Central memory CD4-positive, alpha-beta T cell (primary cell): ENCODE data around the gene SLC25A11.
A peak's percentile ranks its signal among the peaks of the same experiment; 100 is the strongest.

Experiments used
- DNase-seq: peaks from one replicate; pipeline ENCODE4 v3.0.0; 2022
- total RNA-seq, 3 experiments: gene quantifications; one replicate each; lab custom pipeline; 2026; lab: John Stamatoyannopoulos, UW

The SLC25A11 gene, protein sequence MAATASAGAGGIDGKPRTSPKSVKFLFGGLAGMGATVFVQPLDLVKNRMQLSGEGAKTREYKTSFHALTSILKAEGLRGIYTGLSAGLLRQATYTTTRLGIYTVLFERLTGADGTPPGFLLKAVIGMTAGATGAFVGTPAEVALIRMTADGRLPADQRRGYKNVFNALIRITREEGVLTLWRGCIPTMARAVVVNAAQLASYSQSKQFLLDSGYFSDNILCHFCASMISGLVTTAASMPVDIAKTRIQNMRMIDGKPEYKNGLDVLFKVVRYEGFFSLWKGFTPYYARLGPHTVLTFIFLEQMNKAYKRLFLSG
- total RNA-seq, result 16.8 to 68.4 (median 36.9) reads per million in 3 experiments

DNA sequence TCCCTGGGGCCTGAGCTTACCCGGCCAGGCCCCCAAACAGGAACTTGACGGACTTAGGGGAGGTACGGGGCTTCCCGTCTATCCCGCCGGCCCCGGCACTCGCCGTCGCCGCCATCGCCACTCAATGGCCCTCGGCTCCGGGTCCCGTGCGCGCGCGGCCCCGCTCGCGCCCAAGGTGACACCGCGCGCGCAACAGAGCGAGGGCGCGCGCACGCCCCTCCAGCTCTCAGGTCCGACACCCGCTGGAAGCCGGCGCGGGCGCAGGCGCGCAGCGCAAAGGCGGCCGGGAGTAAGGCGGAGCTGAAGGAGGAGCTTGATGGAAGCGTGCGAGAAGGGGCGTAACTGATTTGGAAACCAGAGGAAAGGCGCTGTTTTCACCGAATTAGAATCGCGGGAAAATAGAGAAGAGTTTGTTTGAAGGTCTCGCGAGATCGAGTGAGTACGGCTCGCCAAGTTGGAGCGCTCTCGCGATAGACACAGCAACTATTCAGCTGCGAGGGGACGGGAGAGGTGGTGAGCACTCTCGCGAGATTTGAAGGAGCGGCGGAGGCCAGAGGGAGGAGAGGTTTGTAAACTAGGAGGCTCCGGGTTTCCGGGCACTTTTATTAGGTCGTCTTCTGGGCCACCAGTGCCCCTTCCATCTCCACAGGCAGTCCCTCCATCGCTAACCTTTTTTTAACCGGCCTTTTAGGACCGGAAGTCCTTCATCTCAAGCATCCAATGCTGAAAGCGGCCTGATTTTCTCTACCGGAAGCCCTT is at the start of gene SLC25A11, which contains the start of gene RNF167:
Gene SLC25A11 (minus strand): TSS at position 251 of the 759 bp plus-strand sequence. CDS start 136 bp downstream, at position 115.
Gene RNF167 (plus strand): TSS at position 473 of the 759 bp plus-strand sequence. CDS start 642 bp downstream, outside the sequence.
- peak; percentile 99 for DNase-seq

DNA sequence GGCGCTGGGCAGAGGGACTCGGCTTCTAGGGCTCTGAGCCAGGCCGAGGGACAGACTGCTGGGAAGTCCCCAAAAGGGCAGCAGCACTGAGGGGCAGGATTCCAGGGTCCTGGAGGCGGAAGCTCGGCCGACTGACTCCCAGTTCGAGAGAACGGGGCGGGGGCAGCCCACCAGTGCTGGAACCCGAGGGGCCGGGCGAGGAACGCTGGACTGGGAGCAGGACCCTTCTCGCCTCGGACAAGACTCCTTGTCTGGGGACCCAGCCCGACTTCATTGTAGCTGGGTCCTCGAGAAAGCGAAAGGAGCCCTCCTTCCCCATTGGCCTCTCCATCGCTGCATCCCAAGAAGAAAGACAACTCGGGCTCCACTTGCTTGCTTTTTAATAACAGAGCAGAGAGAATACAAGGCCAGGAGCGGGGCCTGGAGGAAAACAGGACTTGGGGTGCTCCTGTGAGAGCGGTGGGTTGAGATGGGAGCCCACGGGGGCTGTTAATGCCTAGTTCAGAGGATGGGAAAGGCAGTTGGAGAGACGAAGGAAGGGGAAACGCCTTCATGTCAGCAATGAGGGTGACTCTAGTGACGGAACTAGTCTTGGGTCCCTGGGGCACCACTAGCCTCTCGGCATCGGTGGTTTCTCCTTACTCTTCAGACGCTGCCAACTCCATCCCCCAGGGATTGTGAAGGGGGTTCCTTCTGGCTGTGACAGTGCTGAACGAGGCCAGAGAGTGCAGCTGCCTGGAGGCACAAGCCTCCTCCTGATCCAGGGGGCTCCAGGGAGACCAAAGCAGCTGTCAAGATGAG is 48.1 kb upstream of the SLC25A11 start:
- no peak for DNase-seq

DNA sequence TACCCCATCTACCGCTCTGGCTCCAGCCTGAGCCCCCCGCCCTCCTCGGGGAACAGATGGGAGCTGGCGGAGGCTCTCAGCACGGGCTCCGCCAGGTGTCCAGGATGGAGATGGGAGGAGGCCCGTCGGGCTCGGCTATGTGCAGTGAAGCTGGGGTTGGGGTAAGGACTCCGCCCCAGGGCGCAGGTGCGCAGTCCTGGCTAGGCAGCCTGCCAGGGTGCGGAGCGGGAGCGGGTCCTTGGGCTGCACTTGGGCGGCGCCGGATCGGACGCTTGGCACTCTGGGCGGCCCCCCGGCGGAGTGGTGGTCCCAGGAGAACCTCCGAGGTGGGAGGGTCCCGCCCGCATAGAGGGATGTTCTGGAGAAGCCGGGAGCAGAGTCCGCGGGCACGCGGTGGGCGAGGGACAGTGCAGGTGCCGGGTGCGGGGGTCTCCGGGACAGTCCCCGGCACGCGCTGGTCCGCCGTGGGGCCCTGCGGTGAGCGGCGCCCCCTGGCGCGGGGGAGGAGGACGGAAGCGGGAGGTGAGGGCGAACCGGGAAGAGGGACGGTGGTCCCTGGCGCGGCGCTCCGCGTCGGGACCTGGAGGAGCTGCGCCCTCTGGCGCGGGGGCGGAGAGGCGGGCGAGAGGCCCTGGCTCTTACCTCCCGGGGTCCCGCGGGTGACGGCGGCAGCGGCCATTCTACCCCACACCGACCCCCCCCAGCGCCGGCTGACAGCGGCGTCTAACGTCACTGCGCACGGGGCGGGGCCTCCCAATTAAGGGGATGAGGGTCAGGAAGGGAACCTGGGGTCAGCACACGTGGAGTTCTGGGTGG is 47.3 kb upstream of the SLC25A11 start, which contains the start of gene CAMTA2:
Gene CAMTA2 (minus strand): TSS at position 725 of the 816 bp plus-strand sequence. CDS start 1,453 bp downstream, outside the sequence.
- peak; percentile 79 for DNase-seq

DNA sequence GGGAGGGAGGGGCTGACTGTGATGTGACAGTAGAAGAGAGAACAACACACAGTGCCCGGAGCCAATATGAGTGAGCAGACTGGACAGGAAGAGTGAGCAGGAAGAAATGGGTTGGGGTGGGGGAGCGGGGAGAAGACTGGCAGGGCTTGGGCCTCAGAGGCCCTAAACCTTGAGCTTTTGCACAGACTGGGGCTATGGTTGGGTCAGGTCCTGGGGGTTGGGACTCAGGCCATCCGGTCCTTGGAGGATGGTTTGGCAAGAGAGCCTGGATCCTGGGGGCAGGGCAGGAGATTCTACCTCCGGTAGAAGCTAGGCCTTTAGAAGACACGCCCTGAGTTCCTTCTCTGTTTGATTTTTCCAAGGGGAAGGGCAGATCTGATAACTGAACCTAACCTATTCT is 46.6 kb upstream of the SLC25A11 start:
- no peak for DNase-seq

DNA sequence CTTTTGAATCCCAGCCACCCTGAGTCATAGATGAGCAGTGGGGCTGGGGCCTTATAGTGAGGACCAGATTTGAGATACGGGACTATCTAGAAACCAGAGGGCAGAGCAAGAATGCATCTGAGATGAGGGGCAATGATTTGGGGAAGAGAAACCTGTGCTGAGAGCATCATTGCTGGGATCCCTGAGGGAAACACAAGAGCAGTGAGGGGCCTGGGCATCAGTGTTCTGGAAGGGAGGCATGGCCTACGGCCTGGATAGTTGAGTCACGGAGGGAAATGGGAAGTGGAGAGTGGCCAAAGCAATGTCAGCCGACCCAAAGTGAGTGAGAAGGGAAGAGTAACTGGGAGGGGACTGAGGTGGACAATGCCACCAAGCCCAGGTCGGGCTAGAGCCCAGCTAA is 42.5 kb upstream of the SLC25A11 start:
- DNase-seq, result no peak

DNA sequence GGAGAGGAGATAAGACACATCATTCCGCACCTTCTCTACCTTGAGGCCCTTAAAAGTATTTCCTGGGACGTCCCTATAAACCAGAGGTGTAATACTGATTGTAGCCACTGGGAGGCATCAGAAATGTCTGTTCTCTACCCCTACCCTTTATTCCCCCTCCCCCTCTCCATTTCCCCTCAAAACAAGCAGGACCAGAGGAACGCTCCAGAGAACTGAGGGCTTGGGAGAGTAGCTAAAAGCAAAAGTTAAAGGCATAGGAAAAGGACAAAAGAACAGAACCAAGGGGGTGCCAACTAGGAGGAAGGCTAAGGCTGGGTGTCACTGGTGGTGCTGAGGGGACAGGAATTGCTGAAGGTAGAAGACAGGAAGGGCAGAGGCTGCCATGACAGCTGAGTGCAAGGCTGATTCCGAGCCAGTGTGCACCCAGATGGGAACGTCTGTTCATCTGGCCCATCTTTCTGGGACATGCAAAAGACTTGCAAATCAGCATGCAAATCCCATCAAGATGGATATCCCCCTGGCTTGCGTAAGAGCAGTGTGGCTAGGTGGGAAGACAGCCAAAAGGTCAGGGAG is 40.9 kb upstream of the SLC25A11 start:
- DNase-seq, result peak; percentile 54

DNA sequence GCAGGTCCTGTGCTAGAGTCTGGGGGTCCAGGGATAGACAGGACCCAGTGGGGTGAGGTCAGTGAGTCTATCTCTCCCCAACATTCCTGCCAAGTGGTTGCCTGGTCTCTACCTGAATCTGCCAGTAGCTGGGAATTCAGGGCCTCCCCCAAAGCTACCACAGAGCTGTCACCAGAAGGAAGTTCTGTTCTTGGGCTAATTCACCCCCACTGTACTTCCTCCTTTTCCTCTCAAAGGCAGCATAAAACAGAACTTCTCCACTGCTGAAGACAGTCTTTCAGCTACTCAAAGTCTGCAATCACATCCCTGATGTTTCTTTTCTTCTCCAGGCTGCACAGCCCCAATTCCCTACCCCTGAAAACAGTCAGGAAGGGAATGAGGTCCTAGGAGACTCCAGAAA is 38.9 kb upstream of the SLC25A11 start:
- DNase-seq, result no peak

DNA sequence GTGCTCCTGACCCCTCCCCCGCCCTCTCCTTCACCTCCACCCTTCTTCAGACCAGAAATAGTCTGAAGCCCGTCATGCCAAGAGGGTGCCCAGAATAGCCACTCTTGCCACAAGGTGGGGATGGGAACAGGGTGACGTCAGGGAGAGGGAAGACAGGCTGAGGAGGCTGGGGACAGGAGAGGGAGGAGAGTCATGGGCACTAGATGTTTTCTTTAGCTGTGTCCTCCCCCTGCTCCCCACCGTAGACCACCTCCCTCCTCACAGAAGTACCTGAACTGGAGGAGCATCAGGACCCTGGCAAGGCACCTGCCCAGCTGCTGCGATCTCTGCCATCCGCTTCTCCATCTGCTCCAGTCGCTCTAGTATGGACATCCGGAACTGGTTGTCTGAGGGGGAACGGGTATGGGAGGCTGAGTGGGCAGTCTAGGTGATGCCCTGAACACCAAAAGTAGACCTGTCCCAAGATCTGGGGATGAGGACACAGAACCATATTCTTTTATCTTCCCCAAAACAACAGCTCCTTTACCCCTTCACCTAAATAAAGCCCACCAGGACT is 34.3 kb upstream of the SLC25A11 start:
- DNase-seq, result no peak

DNA sequence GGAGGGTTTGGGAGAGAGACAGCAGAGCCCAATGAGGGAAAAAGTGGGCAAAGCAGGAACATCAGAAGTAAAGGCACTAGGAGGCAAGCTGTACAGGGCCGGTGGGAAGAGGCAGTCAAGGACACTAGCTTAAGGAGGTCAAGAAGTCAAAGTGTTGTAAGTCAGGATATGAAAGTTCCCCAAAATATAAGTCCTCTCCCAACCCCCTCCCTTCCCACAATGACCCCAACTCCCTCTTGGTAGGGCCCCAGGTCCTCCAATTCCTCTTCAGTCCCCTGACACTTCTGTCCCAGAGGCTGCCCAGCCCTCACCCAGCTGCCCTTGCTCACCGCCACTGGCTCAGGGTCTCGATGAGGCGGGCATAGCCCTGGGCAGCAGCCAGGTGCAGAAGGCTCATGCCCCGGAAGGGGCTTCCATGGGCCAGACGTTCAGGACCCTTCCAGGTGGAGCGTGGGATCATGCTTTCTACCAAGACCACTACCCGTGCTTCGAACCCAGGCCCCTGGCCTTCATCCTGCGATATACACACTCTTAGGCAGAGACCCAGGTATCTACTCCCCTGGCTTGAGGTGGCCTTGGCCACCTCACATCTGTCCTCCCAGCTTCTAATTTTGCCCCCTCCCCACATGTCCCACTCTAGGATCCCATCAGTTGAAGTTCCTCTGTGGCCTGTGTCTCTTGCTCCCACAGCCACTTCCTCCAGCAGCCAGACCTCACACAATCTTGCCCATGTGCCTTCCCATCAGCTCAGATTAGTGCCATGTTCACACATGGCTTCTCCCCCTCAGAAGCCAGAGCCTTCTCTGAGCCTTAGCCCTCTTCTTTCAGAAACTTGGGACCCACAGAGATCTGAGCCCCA is 33.6 kb upstream of the SLC25A11 start:
- DNase-seq, result no peak

DNA sequence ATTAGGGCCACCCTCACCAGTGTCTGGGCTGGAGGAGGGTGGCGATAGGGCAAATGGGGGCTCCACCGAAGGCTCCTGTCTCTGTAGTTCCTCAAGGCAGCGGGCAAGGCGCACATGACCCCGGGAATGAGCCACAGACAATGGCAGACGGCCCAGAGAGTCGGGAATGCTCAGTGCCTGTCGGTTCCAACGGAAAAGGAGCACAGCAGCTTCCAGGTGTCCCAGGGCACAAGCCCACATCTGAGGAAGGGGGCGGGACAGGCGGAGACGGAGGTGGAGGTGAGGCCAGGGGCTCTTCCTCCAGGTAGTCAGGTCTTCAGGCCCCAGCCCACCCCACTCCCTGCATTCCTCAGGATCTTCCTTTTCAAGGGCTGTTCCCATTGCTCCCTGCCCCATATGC is 32.9 kb upstream of the SLC25A11 start:
- DNase-seq, result no peak

DNA sequence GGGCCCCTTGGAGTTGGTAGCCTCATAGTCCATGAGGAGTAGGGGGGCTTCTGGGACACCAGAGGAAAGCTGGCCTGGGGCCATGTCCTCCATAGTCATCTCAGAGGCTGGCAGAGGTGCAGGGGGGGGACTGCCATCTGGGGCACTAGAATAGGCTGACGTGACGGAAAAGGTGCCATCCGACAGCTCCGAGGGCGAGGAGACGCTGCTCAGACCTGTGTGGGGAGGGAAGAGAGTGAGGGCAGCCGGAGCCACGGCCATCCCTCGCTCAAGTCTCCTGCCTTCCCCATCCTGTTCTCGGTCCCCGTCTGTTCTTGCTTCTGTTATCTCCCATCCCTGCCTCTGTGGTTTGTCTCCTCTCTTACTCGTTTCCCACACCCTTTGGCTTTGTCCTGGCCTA is 32.5 kb upstream of the SLC25A11 start:
- DNase-seq, result no peak

DNA sequence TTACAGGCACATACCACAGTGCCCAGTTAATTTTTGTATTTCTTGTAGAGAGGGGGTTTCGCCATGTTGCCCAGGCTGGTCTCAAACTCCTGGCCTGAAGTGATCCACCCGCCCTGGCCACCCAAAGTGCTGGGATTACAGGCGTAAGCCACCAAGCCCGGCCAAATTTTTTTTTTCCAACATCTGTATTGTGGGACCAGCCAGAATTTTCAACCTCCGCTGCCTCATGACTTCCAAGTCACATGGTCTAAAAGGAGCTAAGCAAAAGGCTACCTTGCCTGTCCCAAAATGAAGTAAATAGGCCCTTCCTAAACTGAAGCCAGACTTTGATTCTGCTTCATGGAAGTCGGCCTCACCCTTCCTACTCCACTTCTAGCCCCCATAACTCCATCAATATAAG is 32.0 kb upstream of the SLC25A11 start:
- DNase-seq, result no peak

DNA sequence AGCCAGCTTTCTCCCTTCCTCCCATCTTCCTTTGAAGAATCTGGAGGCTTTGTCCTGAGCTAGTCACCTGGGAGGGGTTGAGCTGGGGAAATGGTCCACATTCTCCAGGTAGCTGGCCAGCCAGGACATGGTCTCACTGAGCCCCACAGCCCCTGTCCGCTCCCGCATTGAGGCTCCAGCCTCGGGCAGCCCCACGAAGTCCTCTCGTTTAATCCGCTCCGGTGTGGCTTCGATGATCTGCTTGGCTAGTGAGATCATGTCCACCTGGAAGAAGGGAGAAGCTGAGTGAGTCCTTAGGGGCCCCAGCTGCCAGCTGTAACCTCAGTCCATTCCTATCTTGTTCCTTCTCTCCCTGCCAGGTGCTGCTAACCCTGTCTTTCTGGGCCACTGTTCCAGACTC is 30.4 kb upstream of the SLC25A11 start:
- no peak for DNase-seq

DNA sequence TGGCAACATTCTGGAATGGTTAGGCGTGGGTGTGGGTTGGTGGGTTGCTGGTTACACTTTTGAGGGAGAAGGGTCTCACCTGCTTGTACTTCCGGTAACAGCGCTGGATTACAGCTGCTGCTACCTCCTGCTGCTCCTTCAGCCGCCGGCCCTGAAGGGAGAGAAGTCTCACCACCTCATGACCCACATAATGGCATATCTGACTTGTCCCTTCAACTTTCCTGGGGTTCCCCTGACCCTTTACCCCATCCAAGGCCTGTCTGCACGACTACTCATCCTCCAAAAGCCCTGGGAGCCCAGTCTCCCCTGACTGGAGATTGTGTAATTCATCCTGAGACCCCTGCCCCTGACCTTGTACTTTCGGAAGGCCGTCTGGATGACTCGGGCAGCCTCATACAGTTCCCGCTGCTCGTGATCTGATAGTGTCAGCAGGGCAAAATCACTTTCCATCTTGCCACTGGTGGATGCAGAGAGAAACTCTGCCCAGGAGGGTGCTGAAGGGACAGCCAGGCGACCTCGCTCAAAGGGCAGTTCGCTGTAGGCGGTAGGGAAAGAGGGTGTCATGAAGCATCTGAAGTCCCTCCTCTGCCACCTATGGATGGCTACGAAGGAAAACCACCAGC is 29.8 kb upstream of the SLC25A11 start:
- DNase-seq, result no peak

DNA sequence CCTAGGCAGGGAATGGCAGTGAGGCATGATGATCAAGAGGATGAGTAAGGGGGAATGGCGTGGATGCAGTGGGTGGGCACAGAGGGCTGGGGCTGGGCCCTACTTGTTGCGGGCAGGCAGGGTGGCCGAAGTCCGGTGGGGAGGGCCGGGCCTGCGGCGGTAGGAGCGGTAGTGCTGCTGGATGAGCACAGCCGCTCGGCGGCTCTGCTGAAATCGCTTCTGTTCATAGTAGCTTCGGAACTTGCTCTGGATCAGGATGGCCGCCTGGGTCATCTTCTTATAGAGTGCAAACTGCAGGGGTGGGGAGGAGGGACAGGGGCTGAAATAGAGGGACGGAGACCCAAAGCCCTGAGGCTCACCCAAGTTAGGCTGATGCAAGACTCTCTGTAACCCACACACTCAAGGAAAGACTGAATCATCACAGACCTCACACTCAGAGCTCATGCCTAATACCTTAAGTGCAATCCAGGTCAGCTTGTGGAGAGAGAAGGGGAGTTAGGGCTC is 29.3 kb upstream of the SLC25A11 start:
- DNase-seq, result no peak

DNA sequence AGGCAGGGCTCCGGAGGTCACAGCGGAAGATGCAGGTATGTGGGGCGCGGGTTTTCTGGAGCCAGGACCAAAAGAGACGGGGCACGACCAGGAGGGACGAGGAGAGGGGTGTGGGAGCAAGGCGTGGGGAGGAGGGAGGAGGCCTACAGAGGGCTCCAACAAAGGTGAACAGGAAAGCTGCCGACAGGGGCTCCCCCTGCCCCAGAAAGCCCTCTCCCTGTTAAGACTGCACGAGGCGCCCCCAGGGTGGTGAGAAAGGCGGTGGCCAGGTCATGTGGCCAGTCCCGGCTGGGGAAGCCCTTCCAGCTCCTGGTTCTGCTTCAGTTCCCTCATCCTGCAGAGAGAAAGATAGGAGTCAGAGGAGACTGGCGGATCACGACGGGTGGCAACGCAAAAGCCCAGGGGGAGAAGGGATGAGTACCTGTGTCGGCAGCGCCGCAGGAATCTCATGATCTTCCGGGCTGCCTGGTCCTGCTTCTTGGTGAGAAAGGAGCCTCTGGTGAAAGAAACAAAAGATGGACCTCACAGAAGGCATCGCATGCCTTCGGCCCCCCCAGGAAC is 28.7 kb upstream of the SLC25A11 start:
- no peak for DNase-seq

DNA sequence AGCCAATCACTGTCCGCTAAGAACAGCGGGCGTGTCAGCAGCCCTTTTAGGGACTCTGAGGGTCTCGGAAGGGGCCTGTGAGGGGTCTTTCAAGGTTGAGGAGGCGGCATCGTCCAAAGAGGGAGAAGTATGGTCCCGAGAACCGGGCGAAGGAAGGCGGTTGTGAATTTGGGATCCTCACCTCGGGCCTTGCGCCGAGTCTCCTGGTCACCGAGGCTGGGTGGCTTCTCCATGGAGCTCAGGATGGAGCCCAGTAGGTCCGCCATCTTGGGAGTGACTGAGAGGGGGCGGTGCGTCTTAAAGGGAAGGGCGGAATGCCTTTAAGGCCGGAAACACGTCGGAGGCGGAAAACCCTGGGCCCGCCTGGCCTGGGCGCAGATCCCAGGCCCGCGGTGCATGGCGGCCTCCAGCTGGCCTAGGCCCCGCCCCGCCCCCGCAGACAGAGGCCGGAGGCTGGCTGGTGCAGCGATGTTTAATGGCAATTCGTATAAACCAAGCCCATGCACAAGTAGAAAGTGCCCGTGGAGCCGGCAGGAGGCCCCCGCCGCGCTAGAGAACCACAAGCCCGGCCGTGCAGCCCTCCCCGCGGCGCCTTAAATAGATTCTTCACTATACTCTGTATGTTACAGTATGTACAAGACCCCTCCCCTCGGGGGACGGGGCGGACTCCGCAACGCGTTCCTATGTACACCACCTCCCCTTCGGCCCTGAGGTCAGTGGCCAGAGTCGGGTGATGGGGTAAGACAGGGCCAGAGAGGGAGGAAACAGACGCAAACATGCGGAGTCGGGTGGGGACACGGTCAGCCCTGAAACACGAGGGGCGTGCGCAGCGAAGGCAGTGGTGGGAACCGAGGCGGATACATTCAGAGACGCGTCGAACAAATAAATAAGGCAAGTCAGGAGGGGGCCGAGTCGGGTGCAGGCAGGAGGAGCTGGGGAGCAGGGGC is 28.0 kb upstream of the SLC25A11 start, which contains the start of gene SPAG7:
Gene SPAG7 (minus strand): TSS at position 279 of the 947 bp plus-strand sequence. CDS start 13 bp downstream, at position 266.
- DNase-seq, result peak; percentile 95
